ENCODE results near the gene FBXL2. TPM values are rescaled to one million over a fixed set of nuclear protein-coding genes. Genes with fewer than 3 reads are reported as not detected.

The FBXL2 gene
- total and polyA plus RNA-seq, 2 of the 8 experiments (the other 6 are each of a cell fraction or from before 2014, with no cell fraction given): 3.1 to 5.4 TPM

DNA sequence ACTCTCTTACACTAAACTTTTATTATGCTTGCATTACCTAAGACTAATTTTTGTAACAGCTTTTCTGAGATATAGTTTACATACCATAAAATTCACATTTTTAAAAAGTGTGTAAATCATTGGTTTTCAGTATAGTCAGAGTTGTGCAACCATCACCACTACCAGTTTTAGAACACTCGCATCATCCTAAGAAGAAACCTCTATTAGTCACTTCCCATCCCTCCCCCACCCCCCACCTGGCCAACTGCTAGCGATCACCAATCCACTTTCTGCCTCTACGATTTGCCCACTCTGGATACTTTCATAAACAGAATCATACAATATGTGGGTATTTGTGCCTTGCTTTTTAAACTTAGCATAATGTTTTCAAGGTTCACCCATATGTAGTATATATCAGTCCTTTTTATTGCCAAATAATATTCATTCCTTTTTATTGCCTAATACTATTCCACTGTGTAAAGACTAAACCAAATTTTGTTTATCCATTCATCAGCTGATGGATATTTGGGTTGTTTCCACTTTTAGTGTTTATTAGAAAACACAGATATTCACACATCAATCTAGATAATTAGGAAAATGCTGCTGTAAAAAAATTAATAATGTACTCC lies 139.9 kb downstream of the FBXL2 start:
- ChIA-PET POLR2A (ENCODE audit: partially characterized antibody) (no interaction called here), CTCF (ENCODE audit: partially characterized antibody) (no interaction called here)
- no peak overlapping the region for H3K18ac ChIP-seq (ENCODE audit: extremely low read depth, low read length)
- no peaks in the 10 kb centered on the region for H3K23me2 ChIP-seq (ENCODE audit: low read depth, low read length)
- no peak for FAIRE-seq
- no peak overlapping the region for H3K4ac ChIP-seq (replicated peaks; ENCODE audit: insufficient read length, low read depth, low read length)
- no peak overlapping the region for H2AFZ ChIP-seq (ENCODE audit: low read length)
- no peak overlapping the region for H3K9ac ChIP-seq (replicated peaks in 1 of 4; ENCODE audit: extremely low read depth in 1 of 4, low read depth in 3 of 4, low read length in 3 of 4)
- H3K9me3 ChIP-seq (ENCODE audit: insufficient read depth in 2 of 2, low read depth in 1 of 2, low read length in 1 of 2): no peaks in the 10 kb centered on the region
- H2BK120ac ChIP-seq (replicated peaks; ENCODE audit: low read depth, low read length): no peak overlapping the region
- peaks cover 5 to 61% (median 17%) of the 10 kb centered on the region in 4 experiments; a peak in 7 of 8 replicates for H3K36me3 ChIP-seq (ENCODE audit: control insufficient read depth in 2 of 4, insufficient read depth in 4 of 4, low read length in 3 of 4)
- 97% methylated on average over 3 of the region's 3 CpGs; no CpG with 5 or more reads in 1 of the 2 experiments for WGBS, 2 experiments (ENCODE audit: extremely low coverage in 1 of 2, insufficient coverage in 1 of 2, insufficient read length in 1 of 2, insufficient replicate concordance in 2 of 2, low coverage in 1 of 2, low lambda C conversion rate in 2 of 2, missing lambda C conversion rate in 1 of 2)
- H4K5ac ChIP-seq (ENCODE audit: insufficient read length, low read depth, low read length): no peak overlapping the region
- no peak overlapping the region for H2AK5ac ChIP-seq (ENCODE audit: low read depth, low read length)
- H4K20me1 ChIP-seq (replicated peaks in 1 of 2; ENCODE audit: control insufficient read depth in 1 of 2, insufficient read depth in 2 of 2, low read length in 2 of 2): peaks cover 0 to 3% of the 10 kb centered on the region in 2 experiments
- peaks cover 0 to 41% of the 10 kb centered on the region in 2 experiments; a peak in 2 of 4 replicates for H3K79me2 ChIP-seq (ENCODE audit: control insufficient read depth in 1 of 2, insufficient read depth in 2 of 2, low read length in 2 of 2)
- H3K79me1 ChIP-seq (ENCODE audit: low read depth, low read length): no peaks in the 10 kb centered on the region; the same call in 1 of the 2 replicates
- no peak overlapping the region for H2BK12ac ChIP-seq (ENCODE audit: low read depth, low read length)
- no peak overlapping the region for H4K91ac ChIP-seq (replicated peaks; ENCODE audit: insufficient read length, low read length)
- H3K4me2 ChIP-seq (ENCODE audit: insufficient read depth in 1 of 2, low read depth in 2 of 2, low read length in 2 of 2): no peak overlapping the region
- H2BK15ac ChIP-seq (ENCODE audit: low read length): no peak overlapping the region
- no peak overlapping the region for H3K14ac ChIP-seq (ENCODE audit: insufficient read length)
- DNase-seq (ENCODE audit: low read depth in 1 of 2, low spot score in 2 of 2): no peak
- no peak overlapping the region for H3K4me3 ChIP-seq (ENCODE audit: extremely low read depth in 1 of 4, insufficient read depth in 2 of 4, low read depth in 3 of 4, low read length in 4 of 4)
- no peak overlapping the region for H2BK20ac ChIP-seq (ENCODE audit: low read length)
- no peaks in the 10 kb centered on the region for H3K4me1 ChIP-seq (replicated peaks in 1 of 4; ENCODE audit: control insufficient read depth in 3 of 4, insufficient read depth in 4 of 4, low read length in 3 of 4)
- H3K27ac ChIP-seq (ENCODE audit: low read depth, low read length): no peak overlapping the region
- H2BK5ac ChIP-seq (ENCODE audit: low read depth, low read length): no peak overlapping the region
- H3K56ac ChIP-seq (replicated peaks; ENCODE audit: insufficient read length, low read depth, low read length): no peak overlapping the region
- H4K8ac ChIP-seq (ENCODE audit: extremely low read depth, insufficient read depth, low read length): no peak overlapping the region
- H3K27me3 ChIP-seq (replicated peaks in 1 of 4; ENCODE audit: control insufficient read depth in 3 of 4, extremely low read depth in 1 of 4, insufficient read depth in 3 of 4, low read length in 3 of 4): no peaks in the 10 kb centered on the region
- no peak overlapping the region for H3K23ac ChIP-seq (ENCODE audit: insufficient read length)
- TF ChIP-seq SIRT6 (IDR thresholded peaks at IDR 0.05; ENCODE audit: low read length): no peak
- TF ChIP-seq YY1 (IDR thresholded peaks at IDR 0.05; ENCODE audit: low read depth, low read length): no peak
- TF ChIP-seq RBBP5 (IDR thresholded peaks at IDR 0.05; ENCODE audit: borderline replicate concordance, low read depth, low read length): no peak
- no peak for TF ChIP-seq TBP (IDR thresholded peaks at IDR 0.05; ENCODE audit: low read depth, low read length)
- TF ChIP-seq ZNF274 (IDR thresholded peaks at IDR 0.05; ENCODE audit: borderline replicate concordance, extremely low read depth, low read length): no peak

Measured in H1 (cell line).